Chondrocyte (in vitro differentiated cells): Measurements from ENCODE around the gene GNAS-AS1. TPM values are rescaled to one million over a fixed set of nuclear protein-coding genes. Genes with fewer than 3 reads are reported as not detected.

ENCODE experiments used
- DNase-seq: peaks from one replicate; pipeline ENCODE4 v3.0.0; 2021; ENCODE audit warnings: mixed read lengths, low spot score
- H3K27ac Mint-ChIP-seq: one replicate; pipeline ENCODE4 v1.8.0; 2021; ENCODE audit warnings: mild to moderate bottlenecking, moderate library complexity, mixed read lengths; ENCODE audit not compliant: unreplicated experiment
- H3K27me3 Mint-ChIP-seq: 2 replicates; pipeline ENCODE4 v1.8.0; 2021; ENCODE audit warnings: low read depth, mixed read lengths
- H3K36me3 Mint-ChIP-seq: 2 replicates; pipeline ENCODE4 v1.8.0; 2021; ENCODE audit warnings: low read depth, mixed read lengths
- H3K4me1 Mint-ChIP-seq: 2 replicates; pipeline ENCODE4 v1.8.0; 2021; ENCODE audit warnings: low read depth, mild to moderate bottlenecking, mixed read lengths
- H3K4me3 Mint-ChIP-seq: one replicate; pipeline ENCODE4 v1.8.0; 2021; ENCODE audit warnings: mild to moderate bottlenecking, moderate library complexity, mixed read lengths; ENCODE audit not compliant: unreplicated experiment
- H3K9me3 Mint-ChIP-seq: 2 replicates; pipeline ENCODE4 v1.8.0; 2021; ENCODE audit warnings: low read depth, mixed read lengths
- CTCF ChIP-seq: fragments of 200-600 bp; sonication (generic); IDR thresholded peaks from 2 replicates; pipeline ENCODE4 v1.5.0; 2021; ENCODE audit warnings: antibody characterized with exemption, mild to moderate bottlenecking, moderate library complexity
- total RNA-seq: library from RNA; stranded (reverse); gene quantifications from 3 replicates; pipeline ENCODE4 v1.2.1, GENCODE V29; 2021

The GNAS-AS1 gene
- total RNA-seq, 1 donor from 2014 or later, result 1.1 TPM

DNA sequence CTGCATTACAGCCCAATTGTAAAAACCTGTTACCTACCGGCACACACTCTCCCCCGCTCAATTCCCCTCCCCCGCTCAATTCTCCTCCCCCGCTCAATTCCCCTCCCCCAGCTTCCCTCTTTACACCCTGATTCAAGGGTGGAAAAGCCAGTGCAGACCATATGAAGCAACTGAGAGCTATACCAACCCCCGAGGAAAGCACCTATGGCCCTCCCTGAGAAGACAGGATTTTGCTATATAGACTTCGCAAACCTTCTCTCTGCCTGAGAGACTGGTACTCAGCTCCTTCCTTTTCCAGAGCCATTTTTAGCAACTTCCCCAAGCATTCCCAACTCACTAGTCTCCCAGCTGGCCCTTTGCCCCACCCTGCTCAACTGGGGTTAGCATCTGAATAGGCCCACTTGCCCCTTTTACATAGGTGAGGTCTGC, 7.6 kb downstream of the GNAS-AS1 start:
- no peaks in the 10 kb centered on the region for H3K9me3 Mint-ChIP-seq
- peaks cover under 1% of the 10 kb centered on the region for H3K36me3 Mint-ChIP-seq
- TF ChIP-seq CTCF, result no peak
- no peak for DNase-seq
- H3K27me3 Mint-ChIP-seq, result peaks cover 53% of the 10 kb centered on the region
- H3K27ac Mint-ChIP-seq, result no peak overlapping the region
- H3K4me3 Mint-ChIP-seq, result no peak overlapping the region
- H3K4me1 Mint-ChIP-seq, result peaks cover 23% of the 10 kb centered on the region

DNA sequence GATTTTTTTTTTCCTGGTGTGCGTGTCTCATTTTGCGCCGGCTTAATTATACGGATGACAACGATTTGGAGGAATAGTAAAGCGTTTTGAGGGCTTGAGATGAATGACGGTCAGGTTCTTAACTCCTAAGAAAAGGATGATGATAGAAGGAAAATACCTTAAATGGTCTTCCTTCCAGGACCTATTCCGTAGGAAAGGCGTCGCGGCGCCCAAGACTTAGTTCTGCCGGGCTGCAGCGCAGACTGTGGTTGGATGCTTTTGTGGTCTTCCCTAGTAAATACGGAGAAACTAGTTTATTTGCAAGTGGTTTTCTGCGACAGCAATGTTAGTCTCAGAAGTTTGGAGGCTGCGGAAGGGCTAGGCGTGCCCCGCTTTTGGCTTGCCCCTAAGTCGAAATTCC, 8.4 kb downstream of the GNAS-AS1 start:
- TF ChIP-seq CTCF, result no peak
- Mint-ChIP-seq H3K4me3 (peak overlapping the region; percentile 16), H3K4me1 (peaks cover 21% of the 10 kb centered on the region), H3K27me3 (peaks cover 51% of the 10 kb centered on the region), H3K36me3 (no peaks in the 10 kb centered on the region), H3K27ac (no peak overlapping the region), H3K9me3 (no peaks in the 10 kb centered on the region)
- DNase-seq, result no peak

- Mint-ChIP-seq H3K4me1 (peaks cover 21% of the 10 kb centered on the region), H3K36me3 (no peaks in the 10 kb centered on the region), H3K27me3 (peaks cover 47% of the 10 kb centered on the region), H3K4me3 (peak overlapping the region; percentile 16), H3K27ac (no peak overlapping the region), H3K9me3 (no peaks in the 10 kb centered on the region)
- no peak for TF ChIP-seq CTCF
- DNase-seq, result no peak
Observed at GRCh38 chr20:58841539-58842264, 9.0 kb downstream of the GNAS-AS1 start.

DNA sequence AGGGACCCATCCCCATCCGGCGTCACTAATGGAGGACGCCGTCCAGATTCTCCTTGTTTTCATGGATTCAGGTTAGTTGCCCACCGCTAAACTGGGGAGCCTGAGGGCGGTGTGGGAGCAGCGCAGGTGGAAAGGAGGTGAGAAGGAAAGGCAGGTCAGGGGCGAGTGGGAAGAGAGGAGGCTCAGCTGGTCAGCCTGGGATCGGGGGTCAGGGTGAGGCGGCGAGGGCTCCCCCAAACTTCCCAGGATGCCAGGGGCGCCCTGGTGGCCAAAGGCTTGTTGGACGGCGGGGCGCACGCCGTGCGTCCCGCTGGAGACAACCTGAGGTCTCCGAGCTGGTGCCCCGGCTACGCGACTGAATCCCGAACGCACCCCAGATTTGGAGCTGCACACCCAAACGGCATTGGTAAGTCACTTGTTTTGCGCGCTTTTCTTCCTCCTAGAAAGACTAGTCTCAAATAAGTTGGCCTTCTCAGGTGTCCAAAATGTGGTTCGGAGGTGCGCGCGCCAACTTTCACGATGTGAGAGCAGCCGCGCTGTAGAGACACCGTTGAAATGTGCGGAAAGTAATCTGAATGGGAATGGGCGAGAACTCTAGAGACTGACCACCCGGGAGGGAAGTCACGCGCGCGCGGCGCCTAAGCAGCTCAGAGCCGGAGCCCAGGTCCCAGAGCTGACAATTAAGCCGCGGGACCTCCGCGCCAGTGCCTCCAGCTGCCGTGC, 9.7 kb downstream of the GNAS-AS1 start:
- DNase-seq, result no peak
- no peaks in the 10 kb centered on the region for H3K9me3 Mint-ChIP-seq
- H3K36me3 Mint-ChIP-seq, result no peaks in the 10 kb centered on the region
- peaks cover 21% of the 10 kb centered on the region for H3K4me1 Mint-ChIP-seq
- TF ChIP-seq CTCF, result no peak
- H3K27ac Mint-ChIP-seq, result no peak overlapping the region
- H3K4me3 Mint-ChIP-seq, result no peak overlapping the region
- peaks cover 50% of the 10 kb centered on the region for H3K27me3 Mint-ChIP-seq

DNA sequence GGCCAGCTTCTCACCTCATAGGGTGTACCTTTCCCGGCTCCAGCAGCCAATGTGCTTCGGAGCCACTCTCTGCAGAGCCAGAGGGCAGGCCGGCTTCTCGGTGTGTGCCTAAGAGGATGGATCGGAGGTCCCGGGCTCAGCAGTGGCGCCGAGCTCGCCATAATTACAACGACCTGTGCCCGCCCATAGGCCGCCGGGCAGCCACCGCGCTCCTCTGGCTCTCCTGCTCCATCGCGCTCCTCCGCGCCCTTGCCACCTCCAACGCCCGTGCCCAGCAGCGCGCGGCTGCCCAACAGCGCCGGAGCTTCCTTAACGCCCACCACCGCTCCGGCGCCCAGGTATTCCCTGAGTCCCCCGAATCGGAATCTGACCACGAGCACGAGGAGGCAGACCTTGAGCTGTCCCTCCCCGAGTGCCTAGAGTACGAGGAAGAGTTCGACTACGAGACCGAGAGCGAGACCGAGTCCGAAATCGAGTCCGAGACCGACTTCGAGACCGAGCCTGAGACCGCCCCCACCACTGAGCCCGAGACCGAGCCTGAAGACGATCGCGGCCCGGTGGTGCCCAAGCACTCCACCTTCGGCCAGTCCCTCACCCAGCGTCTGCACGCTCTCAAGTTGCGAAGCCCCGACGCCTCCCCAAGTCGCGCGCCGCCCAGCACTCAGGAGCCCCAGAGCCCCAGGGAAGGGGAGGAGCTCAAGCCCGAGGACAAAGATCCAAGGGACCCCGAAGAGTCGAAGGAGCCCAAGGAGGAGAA, 10.5 kb downstream of the GNAS-AS1 start:
- H3K36me3 Mint-ChIP-seq, result no peaks in the 10 kb centered on the region
- H3K27ac Mint-ChIP-seq, result no peak overlapping the region
- H3K27me3 Mint-ChIP-seq, result peaks cover 48% of the 10 kb centered on the region
- no peak for DNase-seq
- peaks cover 21% of the 10 kb centered on the region for H3K4me1 Mint-ChIP-seq
- no peak for TF ChIP-seq CTCF
- H3K4me3 Mint-ChIP-seq, result peak overlapping the region; percentile 66
- no peaks in the 10 kb centered on the region for H3K9me3 Mint-ChIP-seq
